GM19468 (cell line): ENCODE results near the gene SCFD1.
"Not testable (repeated sequence)": the region's sequence is repeated elsewhere in the genome, so short reads cannot be mapped to it uniquely, and the experiment has no call there.

Experiments
- ATAC-seq: cut with Tn5 transposase; IDR thresholded peaks from one replicate; pipeline ENCODE4 v1.9.1; 2021; ENCODE audit warnings: mild to moderate bottlenecking, moderate library complexity, moderate number of reproducible peaks; ENCODE audit not compliant: unreplicated experiment; ENCODE audit errors: extremely low read depth

SCFD1 gene, protein sequence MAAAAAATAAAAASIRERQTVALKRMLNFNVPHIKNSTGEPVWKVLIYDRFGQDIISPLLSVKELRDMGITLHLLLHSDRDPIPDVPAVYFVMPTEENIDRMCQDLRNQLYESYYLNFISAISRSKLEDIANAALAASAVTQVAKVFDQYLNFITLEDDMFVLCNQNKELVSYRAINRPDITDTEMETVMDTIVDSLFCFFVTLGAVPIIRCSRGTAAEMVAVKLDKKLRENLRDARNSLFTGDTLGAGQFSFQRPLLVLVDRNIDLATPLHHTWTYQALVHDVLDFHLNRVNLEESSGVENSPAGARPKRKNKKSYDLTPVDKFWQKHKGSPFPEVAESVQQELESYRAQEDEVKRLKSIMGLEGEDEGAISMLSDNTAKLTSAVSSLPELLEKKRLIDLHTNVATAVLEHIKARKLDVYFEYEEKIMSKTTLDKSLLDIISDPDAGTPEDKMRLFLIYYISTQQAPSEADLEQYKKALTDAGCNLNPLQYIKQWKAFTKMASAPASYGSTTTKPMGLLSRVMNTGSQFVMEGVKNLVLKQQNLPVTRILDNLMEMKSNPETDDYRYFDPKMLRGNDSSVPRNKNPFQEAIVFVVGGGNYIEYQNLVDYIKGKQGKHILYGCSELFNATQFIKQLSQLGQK

GRCh38 chr14:30621940-30622830 is at the start of gene SCFD1:
TSS of gene SCFD1 (plus strand) at chr14:30622319. CDS start at chr14:30622339, 20 bp downstream.
- ATAC-seq = peak; percentile 94

DNA sequence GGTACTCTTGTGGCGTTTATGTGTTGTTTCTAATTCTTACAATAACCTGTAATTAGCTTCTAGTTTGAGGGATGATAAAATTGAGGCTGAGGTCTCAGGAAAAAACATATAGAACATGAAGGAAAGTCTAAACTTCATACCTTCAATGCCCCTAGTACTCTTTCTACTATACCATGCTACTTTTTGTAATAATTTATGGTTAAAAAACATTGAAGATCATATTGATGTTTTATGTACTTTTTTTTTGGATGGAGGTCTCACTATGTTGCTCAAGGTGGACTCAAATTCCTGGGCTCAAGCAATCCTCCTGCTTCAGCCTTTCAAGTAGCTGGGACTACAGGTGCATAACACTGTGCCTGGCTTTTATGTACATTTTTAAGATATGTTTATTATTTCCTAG is 49.3 kb upstream of the SCFD1 start:
- no peak for ATAC-seq

DNA sequence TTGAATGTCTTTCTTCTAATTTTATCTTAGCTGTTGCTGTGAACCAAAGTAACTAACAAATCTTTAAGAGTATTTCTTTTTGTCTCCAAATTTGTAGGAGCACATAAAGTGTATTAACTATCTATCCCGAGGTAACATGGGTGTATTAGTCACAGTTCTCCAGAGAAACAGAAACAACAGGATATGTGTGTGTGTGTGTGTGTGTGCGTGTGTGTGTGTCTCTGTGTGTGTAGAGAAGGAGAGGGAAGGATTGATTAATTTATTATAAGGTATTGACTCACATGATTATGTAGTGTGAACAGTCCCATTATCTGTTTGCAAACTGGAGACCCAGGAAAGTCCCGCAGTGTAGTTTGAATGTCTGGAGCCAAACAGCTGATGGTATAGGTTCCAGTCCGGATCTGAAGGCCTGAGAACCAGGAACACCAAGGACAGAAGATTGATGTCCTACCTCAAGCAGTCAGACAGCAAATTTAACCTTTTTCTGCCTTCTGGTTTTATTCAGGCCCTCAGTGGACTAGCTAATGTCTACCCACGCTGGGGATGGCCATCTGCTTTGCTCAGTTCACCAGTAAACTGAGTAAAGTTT is 48.8 kb upstream of the SCFD1 start:
- no peak for ATAC-seq

GRCh38 chr14:30573966-30574365 is 48.2 kb upstream of the SCFD1 start:
- no peak for ATAC-seq

DNA sequence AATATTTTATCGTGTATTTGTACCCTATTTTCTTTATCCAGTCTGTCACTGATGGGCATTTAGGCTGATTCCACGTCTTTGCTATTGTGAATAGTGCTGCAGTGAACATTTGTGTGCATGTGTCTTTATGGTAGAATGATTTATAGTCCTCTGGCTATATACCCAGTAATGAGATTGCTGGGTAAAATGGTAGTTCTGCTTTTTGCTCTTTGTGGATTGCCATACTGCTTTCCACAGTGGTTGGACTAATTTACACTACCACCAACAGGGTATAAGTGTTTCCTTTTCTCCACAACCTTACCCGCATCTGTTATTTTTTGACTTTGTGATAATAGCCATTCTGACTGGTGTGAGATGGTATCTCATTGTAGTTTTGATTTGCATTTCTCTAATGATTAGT is 47.3 kb upstream of the SCFD1 start:
- not testable (repeated sequence) for ATAC-seq

- ATAC-seq = not testable (repeated sequence)
These were observed 45.8 kb upstream of the SCFD1 start for GRCh38 chr14:30576333-30576732.

DNA sequence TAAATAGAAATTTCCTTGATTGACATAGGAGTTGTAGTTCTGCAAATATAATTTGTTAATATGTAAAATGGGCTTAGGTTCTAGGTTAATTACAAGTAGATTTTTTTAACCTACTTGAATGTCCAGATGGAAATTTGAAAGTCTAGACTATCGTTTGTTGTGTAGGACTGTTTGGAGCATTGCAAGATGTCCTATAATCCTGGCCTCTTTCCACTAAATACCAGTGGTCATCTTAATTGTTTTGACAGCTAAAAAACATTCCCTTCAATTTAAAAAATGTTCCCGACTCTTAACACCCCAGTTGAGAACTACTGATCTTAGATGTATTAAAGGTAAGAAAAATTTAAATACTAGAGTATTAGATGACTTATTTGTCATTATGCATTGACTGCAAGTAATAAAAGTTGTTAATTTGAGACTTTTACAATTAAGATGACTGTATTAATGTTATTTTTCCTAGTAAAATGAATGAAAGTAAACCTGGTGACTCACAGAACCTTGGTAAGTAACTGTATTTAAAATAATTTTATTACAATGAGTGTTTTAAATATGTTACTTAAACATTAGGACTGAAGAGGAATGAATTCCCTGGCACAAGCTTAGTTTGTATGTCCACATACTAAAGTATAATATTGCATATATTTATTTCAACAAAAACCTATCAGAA is 41.4 kb upstream of the SCFD1 start:
- no peak for ATAC-seq

DNA sequence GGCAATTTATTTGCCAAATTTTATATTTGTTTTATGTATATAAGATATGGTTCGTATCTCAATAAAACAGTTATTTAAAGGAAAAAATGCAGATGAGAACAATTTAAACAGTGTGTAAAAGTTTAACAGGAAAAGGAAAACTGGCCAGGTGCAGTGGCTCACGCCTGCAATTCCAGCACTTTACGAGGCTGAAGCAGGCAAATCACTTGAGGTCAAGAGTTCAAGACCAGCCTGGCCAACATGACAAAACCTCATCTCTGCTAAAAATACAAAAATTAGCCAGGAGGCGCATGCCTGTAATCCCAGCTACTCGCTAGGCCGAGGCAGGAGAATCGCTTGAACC is 40.9 kb upstream of the SCFD1 start:
- no peak for ATAC-seq

DNA sequence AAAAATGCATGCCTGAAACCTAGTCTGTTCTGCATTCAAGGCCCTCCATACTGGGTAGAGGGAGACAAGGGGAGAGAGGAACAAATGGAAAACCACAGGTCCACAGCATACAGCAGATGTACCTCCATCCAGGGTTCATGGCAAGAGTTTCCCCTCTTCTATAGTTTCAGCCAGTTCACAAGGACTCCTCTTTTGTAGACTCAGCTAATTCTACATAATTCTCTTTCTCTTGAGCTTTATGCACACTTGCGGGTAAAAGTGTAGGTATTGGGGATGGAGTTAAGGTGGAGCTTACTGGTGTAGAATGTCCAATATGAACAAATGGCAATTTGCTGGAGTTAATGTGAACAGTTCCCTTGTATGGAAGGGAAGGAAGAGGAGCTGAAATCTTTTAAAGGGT is 39.7 kb upstream of the SCFD1 start:
- no peak for ATAC-seq

- no peak for ATAC-seq
These were observed 38.0 kb upstream of the SCFD1 start for GRCh38 chr14:30584058-30584630.

DNA sequence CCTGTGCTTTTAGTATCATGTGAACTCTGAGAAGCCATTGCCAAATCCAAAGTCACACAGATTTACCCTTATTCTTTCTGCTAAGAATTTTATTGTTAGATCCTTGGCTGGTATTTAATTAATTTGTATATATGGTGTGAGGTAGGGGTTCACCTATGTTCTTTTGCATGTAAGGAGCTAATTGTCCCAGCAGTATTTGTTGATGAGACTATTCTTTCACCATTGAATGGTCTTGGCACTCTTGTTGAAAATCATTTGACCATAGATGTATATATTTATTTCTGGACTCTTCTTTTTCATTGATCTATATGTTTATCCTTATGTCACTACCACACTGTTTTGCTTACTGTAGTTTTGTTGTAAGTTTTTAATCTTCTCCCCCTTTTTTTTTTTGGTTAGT is 36.9 kb upstream of the SCFD1 start:
- ATAC-seq = no peak

DNA sequence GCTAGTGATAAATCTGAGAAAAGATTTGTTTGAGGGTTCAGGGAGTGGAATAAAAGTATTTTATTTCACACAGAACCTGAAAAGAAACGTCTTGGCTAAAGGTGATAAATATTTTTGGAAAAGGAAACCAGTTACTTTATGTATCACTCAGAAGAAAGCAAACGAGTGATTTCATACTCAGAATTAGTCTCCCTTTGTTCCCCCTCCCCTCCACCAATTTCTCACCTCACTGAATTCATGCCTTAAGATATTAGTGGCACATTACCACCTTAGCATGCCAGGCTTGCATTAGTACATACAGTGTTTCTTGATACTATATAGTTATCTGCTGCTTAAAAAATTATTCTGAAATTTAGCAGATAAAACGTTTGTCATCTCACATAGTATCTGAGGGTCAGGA is 35.0 kb upstream of the SCFD1 start:
- ATAC-seq = no peak

DNA sequence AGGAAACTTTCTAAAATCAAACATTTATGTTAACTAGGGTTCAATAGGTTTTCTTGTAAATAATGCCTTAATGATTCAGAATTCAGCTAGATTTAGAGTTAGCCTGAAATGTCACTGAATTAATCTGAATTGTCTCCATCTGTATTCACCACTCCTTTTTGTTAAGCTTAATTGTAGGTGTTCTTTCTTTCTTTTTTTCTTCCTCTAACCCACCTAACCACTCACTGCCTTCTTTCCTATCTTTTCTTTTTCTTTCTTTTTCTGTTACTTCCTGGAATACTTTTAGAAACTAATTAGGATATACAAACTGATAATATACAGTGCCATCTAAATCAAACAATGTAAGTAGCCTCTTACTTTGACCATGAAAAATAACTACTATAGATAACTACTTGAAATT is 33.2 kb upstream of the SCFD1 start:
- no peak for ATAC-seq

DNA sequence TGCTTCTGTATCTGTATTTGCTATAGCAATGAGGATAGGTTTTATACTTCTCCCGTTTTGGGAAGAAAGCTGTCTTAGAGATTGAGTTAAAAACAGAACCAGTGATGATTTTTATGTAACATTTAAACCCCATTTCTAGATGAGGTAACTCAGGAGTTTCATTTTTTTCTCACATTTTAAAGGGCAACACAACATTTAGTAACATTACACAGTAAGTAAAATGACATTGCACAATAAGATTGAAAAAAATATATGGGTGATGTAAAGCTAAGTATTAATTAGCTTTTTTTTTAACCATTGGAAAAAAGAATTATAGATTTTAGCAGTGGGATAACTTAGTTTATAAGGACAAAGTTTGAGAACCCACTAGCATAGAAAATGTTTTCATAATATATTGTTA is 25.2 kb upstream of the SCFD1 start:
- no peak for ATAC-seq

GRCh38 chr14:30597504-30597903 is 24.6 kb upstream of the SCFD1 start:
- no peak for ATAC-seq

GRCh38 chr14:30600922-30601918 is 20.9 kb upstream of the SCFD1 start:
- ATAC-seq = no peak

GRCh38 chr14:30603402-30603801 is 18.7 kb upstream of the SCFD1 start:
- no peak for ATAC-seq

DNA sequence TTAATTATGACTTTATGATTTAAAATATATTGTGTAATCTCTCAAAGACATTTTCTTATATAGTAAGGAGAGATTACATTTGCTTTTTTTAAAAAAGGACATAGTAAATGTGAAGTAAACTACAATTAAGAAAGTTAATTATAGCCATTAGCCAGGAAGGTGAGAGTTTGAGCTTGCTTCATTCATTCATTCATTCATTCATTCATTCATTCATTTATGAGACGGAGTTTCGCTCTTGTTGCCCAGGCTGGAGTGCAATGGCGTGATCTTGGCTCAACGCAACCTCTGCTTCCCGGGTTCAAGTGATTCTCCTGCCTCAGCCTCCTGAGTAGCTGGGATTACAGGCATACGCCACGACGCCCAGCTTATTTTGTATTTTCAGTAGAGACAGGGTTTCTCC is 17.4 kb upstream of the SCFD1 start:
- ATAC-seq = not testable (repeated sequence)
